SU-DHL-6 (cell line): ENCODE results near the gene RAB10.

Experiments
- H2AFZ ChIP-seq: fragments of 200-600 bp; sonication (generic); 2 replicates; pipeline ENCODE4 v1.6.1; 2014; ENCODE audit warnings: low read depth, mild to moderate bottlenecking, moderate library complexity, mixed read lengths, antibody characterized with exemption, low read length; ENCODE audit not compliant: severe bottlenecking
- H3F3A ChIP-seq: fragments of 200-600 bp; shearing (Covaris generic); 2 replicates; pipeline ENCODE4 v1.6.0; 2016; ENCODE audit warnings: antibody characterized with exemption, mild to moderate bottlenecking; ENCODE audit not compliant: insufficient read depth
- H3K27ac ChIP-seq: fragments of 200-600 bp; sonication (generic); 2 replicates; pipeline ENCODE4 v1.5.1; 2016; ENCODE audit warnings: low read depth, mild to moderate bottlenecking, low read length, moderate library complexity, mixed read lengths
- H3K27me3 ChIP-seq: fragments of 200-600 bp; sonication (generic), shearing (Covaris generic); 2 replicates; pipeline ENCODE4 v1.6.0; 2014; ENCODE audit warnings: mild to moderate bottlenecking, low read length
- H3K36me3 ChIP-seq: fragments of 200-600 bp; sonication (generic); 2 replicates; pipeline ENCODE4 v1.6.1; 2014; ENCODE audit warnings: mild to moderate bottlenecking, low read length, mixed read lengths
- H3K4me2 ChIP-seq: fragments of 300-600, 200-600 bp; shearing (Covaris generic), sonication (generic); 2 replicates; pipeline ENCODE4 v1.6.0; 2014; ENCODE audit warnings: low read length, low read depth, mild to moderate bottlenecking; ENCODE audit not compliant: poor library complexity, severe bottlenecking
- H3K4me3 ChIP-seq: fragments of 200-600 bp; sonication (generic); 2 replicates; pipeline ENCODE4 v1.5.1; 2014; ENCODE audit warnings: antibody characterized with exemption, low read length, mild to moderate bottlenecking, mixed read lengths; ENCODE audit not compliant: insufficient read depth, poor library complexity, severe bottlenecking
- H3K79me2 ChIP-seq: fragments of 200-600 bp; sonication (generic); 2 replicates; pipeline ENCODE4 v1.6.1; 2014; ENCODE audit warnings: mild to moderate bottlenecking, low read length, moderate library complexity; ENCODE audit not compliant: insufficient read depth
- H3K9ac ChIP-seq: fragments of 200-600 bp; sonication (generic); 2 replicates; pipeline ENCODE4 v1.7.0; 2014; ENCODE audit warnings: mild to moderate bottlenecking, low read length
- H3K9me2 ChIP-seq: fragments of 200-600 bp; sonication (generic); replicated peaks from 2 replicates; pipeline ENCODE4 v1.6.1; 2014; ENCODE audit warnings: low read length; ENCODE audit not compliant: insufficient read depth
- H3K9me3 ChIP-seq: fragments of 200-600 bp; sonication (generic); 2 replicates; pipeline ENCODE4 v1.6.1; 2014; ENCODE audit warnings: low read length, mixed read lengths; ENCODE audit not compliant: insufficient read depth
- H4K20me1 ChIP-seq: fragments of 200-600 bp; sonication (generic); 2 replicates; pipeline ENCODE4 v1.6.1; 2014; ENCODE audit warnings: low read depth, mild to moderate bottlenecking, antibody characterized with exemption, low read length, moderate library complexity, mixed read lengths
- CTCF ChIP-seq: fragments of 200-600 bp; sonication (generic); IDR thresholded peaks from one replicate; pipeline ENCODE4 v1.5.1; 2017; ENCODE audit warnings: antibody characterized with exemption, mild to moderate bottlenecking, low read length, moderate library complexity; ENCODE audit not compliant: insufficient read depth, poor library complexity, severe bottlenecking
- EZH2phosphoT487 ChIP-seq: fragments of 200-600 bp; sonication (generic), shearing (Covaris generic); conservative IDR thresholded peaks from 2 replicates; pipeline ENCODE4 v1.6.1; 2018; ENCODE audit warnings: mild to moderate bottlenecking, antibody characterized with exemption, low read length, moderate library complexity, mixed read lengths

The RAB10 gene

DNA sequence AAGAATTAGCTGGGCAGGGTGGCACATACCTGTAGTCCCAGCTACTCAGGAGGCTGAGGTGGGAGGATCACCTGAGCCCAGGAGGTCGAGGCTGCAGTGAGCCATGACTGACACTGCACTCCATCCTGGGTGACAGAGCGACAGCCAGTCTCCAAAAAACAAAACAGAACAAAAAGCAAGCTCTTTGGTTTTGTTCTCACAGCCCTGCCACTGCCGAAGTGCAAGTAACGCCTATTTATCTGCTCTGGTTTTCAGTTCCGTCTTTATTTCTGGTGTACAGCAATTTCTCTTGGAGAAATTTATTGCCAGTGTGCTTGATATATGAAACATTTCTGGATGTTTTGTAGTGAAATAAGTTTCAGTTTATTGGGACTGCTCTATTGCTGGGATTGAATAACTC is 61.9 kb downstream of the RAB10 start:
- no peak overlapping the region for H3K9ac ChIP-seq
- peaks cover 5% of the 10 kb centered on the region for H4K20me1 ChIP-seq
- H3K27ac ChIP-seq, result no peak overlapping the region

GRCh38 chr2:26099933-26100332 is 66.0 kb downstream of the RAB10 start:
- Histone ChIP-seq H3K9me3 (no peaks in the 10 kb centered on the region), H3K4me2 (no peak overlapping the region), H3K36me3 (peaks cover 34% of the 10 kb centered on the region), H3K27ac (no peak overlapping the region), H3K4me3 (no peak overlapping the region), H4K20me1 (peaks cover 5% of the 10 kb centered on the region), H3K9me2 (no peaks in the 10 kb centered on the region), H3K79me2 (peaks cover 85% of the 10 kb centered on the region), H3K27me3 (no peaks in the 10 kb centered on the region), H3F3A (no peaks in the 10 kb centered on the region), H2AFZ (no peak overlapping the region), H3K9ac (no peak overlapping the region)
- TF ChIP-seq EZH2phosphoT487, result no peak
- TF ChIP-seq CTCF, result no peak

More for the DNA sequence above, 61.9 kb downstream of the RAB10 start:
- no peak overlapping the region for H3K4me2 ChIP-seq
- no peak overlapping the region for H3K4me3 ChIP-seq
- peaks cover 87% of the 10 kb centered on the region for H3K79me2 ChIP-seq
- no peaks in the 10 kb centered on the region for H3K27me3 ChIP-seq
- H3K36me3 ChIP-seq, result peaks cover 15% of the 10 kb centered on the region; the same call in 1 of the 2 replicates
- no peaks in the 10 kb centered on the region for H3K9me3 ChIP-seq
- no peaks in the 10 kb centered on the region for H3F3A ChIP-seq
- H2AFZ ChIP-seq, result no peak overlapping the region
- no peak for TF ChIP-seq CTCF
- no peak for TF ChIP-seq EZH2phosphoT487
- H3K9me2 ChIP-seq, result no peaks in the 10 kb centered on the region

DNA sequence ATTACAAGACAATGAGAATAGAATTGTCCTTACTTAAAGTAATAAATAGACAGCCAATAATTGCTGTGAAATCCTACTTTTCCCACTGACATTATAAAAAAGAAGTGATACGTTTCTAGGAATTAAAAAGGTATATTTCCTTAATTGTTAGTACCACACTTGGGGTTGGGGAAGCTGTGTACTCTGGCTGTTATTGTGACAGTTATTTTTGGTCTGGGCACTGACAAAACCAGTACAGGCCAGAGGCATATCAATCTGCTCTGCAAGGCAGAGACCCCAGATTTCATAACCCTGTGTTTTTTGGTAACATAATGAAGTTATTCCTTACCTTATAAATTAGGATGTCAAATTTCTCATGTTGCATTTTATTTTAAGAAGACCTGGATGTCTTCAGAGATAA is 66.5 kb downstream of the RAB10 start:
- peaks cover 34% of the 10 kb centered on the region for H3K36me3 ChIP-seq
- H4K20me1 ChIP-seq, result peaks cover 5% of the 10 kb centered on the region
- no peaks in the 10 kb centered on the region for H3K27me3 ChIP-seq
- no peak overlapping the region for H3K4me3 ChIP-seq
- H3K79me2 ChIP-seq, result peaks cover 85% of the 10 kb centered on the region
- no peak overlapping the region for H3K9ac ChIP-seq
- no peaks in the 10 kb centered on the region for H3K9me2 ChIP-seq
- TF ChIP-seq EZH2phosphoT487 (no peak), CTCF (no peak)
- H3F3A ChIP-seq, result no peaks in the 10 kb centered on the region
- no peaks in the 10 kb centered on the region for H3K9me3 ChIP-seq
- H3K4me2 ChIP-seq, result no peak overlapping the region
- no peak overlapping the region for H2AFZ ChIP-seq
- H3K27ac ChIP-seq, result no peak overlapping the region
